BE2C (cell line): ENCODE data around the gene SLC25A41.

ENCODE experiments used
- DNase-seq: peaks from one replicate; pipeline ENCODE4 v3.0.0-alpha.2; 2020
- H3K27me3 ChIP-seq: fragments of 250-450 bp; sonication (Bioruptor Pico); 2 replicates; pipeline ENCODE4 v1.5.1; 2020; ENCODE audit warnings: mild to moderate bottlenecking
- H3K36me3 ChIP-seq: fragments of 250-450 bp; sonication (Bioruptor Pico); 2 replicates; pipeline ENCODE4 v1.5.1; 2020; ENCODE audit warnings: mild to moderate bottlenecking
- H3K4me1 ChIP-seq: fragments of 250-450 bp; sonication (Bioruptor Pico); 2 replicates; pipeline ENCODE4 v1.5.1; 2020
- H3K4me3 ChIP-seq: 2 replicates; pipeline ENCODE4 v1.5.1; 2011; ENCODE audit warnings: low read depth, low read length
- H3K9me3 ChIP-seq: fragments of 250-450 bp; sonication (Bioruptor Pico); 2 replicates; pipeline ENCODE4 v1.5.1; 2020
- TF ChIP-seq, protein P1 (sequence below): IDR thresholded peaks from 2 replicates; pipeline ENCODE4 v1.5.1; 2012; ENCODE audit warnings: mild to moderate bottlenecking, low read depth, low read length

The SLC25A41 gene

DNA sequence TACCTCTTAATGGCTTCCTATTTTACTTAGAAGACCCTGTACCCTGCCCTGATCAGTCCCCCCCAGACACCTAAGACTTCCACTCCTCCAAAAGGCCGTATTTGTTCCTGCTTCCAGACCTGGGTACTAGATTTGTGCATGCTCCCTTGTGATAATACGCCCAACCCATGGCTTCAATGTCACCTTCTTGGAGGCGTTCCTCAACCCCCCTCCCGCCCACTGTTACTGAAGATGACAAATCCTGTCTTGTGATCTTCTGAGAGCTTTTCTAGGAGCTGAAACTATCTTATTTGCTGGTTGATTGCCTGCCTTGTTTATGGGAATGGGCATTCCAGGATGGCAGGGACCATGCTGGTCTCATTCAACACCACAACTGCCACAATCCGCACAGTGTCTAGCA, 16.6 kb upstream of the SLC25A41 start:
- DNase-seq, result no peak
- peaks cover 17% of the 10 kb centered on the region for H3K36me3 ChIP-seq
- no peaks in the 10 kb centered on the region for H3K27me3 ChIP-seq
- TF ChIP-seq, protein P1, sequence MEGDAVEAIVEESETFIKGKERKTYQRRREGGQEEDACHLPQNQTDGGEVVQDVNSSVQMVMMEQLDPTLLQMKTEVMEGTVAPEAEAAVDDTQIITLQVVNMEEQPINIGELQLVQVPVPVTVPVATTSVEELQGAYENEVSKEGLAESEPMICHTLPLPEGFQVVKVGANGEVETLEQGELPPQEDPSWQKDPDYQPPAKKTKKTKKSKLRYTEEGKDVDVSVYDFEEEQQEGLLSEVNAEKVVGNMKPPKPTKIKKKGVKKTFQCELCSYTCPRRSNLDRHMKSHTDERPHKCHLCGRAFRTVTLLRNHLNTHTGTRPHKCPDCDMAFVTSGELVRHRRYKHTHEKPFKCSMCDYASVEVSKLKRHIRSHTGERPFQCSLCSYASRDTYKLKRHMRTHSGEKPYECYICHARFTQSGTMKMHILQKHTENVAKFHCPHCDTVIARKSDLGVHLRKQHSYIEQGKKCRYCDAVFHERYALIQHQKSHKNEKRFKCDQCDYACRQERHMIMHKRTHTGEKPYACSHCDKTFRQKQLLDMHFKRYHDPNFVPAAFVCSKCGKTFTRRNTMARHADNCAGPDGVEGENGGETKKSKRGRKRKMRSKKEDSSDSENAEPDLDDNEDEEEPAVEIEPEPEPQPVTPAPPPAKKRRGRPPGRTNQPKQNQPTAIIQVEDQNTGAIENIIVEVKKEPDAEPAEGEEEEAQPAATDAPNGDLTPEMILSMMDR, result no peak
- H3K4me3 ChIP-seq, result no peak overlapping the region
- peaks cover 11% of the 10 kb centered on the region for H3K9me3 ChIP-seq
- no peaks in the 10 kb centered on the region for H3K4me1 ChIP-seq

DNA sequence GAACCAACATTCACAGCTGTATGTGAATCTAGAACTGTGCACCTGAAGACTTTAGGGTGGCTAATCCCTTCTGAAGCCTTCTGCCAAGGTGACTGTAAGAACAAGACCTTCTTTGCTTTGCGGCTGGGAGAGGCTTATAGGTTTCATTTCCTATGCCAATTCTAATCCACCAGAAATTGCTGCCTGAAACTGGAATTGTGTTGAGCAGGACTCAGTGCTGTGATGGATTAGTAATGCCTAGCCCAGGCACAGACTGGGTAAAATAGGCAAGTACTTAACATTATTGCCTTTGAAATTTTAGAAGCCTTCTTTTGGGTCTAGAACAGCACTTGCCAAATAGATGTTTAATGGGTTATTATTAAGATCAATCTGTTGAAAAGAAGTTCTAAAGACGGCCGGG, 14.5 kb upstream of the SLC25A41 start:
- Histone ChIP-seq H3K4me3 (no peak overlapping the region), H3K27me3 (no peaks in the 10 kb centered on the region), H3K9me3 (no peaks in the 10 kb centered on the region; the same call in 1 of the 2 replicates), H3K4me1 (no peaks in the 10 kb centered on the region), H3K36me3 (no peaks in the 10 kb centered on the region)
- TF ChIP-seq, protein P1, result no peak
- DNase-seq, result no peak

DNA sequence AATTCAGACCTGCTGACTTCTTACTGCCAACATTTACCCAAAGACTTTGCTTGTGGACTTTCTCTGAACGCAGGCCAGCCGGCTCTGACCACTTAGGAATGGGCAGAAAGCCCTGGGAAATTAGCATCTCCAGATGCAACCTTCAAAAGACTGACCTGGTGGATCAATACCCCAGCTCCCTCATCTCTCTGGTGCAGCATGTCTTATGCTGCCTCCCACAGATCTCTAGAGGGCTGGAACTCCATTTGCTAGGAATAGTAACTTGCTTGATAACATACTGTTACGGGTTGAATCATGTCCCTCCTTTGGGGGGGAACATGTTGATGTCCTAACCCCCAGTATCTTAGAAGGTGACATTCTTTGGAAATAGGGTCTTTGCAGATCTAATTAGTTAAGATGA, 12.9 kb upstream of the SLC25A41 start:
- no peaks in the 10 kb centered on the region for H3K36me3 ChIP-seq

DNA sequence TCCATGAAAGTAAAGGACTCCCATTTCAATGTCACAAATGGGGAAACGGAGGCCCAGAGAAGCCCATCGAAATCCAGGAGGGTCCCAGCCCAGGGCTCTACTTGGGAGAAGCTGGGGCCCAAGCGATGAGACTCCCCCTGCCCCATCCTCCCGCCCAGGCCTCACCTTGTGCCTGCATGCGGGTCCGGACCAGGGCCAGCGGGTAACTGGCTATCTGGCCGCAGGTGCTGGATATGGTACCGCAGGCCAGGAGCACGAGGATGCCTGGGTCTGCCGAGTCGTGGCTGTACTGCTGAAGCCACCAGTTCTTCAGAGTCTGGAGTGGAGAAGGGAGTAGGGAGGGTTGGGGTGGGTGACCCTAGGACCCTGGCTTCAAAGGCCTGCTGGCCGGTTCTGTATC, 10.4 kb upstream of the SLC25A41 start:
- DNase-seq, result no peak
- TF ChIP-seq, protein P1, result no peak
- no peaks in the 10 kb centered on the region for H3K36me3 ChIP-seq
- no peaks in the 10 kb centered on the region for H3K4me1 ChIP-seq
- no peaks in the 10 kb centered on the region for H3K27me3 ChIP-seq
- H3K4me3 ChIP-seq, result no peak overlapping the region
- no peaks in the 10 kb centered on the region; the same call in 1 of the 2 replicates for H3K9me3 ChIP-seq

More for the DNA sequence above, 12.9 kb upstream of the SLC25A41 start:
- Histone ChIP-seq H3K27me3 (no peaks in the 10 kb centered on the region), H3K4me1 (no peaks in the 10 kb centered on the region), H3K4me3 (no peak overlapping the region), H3K9me3 (no peaks in the 10 kb centered on the region; the same call in 1 of the 2 replicates)
- DNase-seq, result no peak
- TF ChIP-seq, protein P1, result no peak

DNA sequence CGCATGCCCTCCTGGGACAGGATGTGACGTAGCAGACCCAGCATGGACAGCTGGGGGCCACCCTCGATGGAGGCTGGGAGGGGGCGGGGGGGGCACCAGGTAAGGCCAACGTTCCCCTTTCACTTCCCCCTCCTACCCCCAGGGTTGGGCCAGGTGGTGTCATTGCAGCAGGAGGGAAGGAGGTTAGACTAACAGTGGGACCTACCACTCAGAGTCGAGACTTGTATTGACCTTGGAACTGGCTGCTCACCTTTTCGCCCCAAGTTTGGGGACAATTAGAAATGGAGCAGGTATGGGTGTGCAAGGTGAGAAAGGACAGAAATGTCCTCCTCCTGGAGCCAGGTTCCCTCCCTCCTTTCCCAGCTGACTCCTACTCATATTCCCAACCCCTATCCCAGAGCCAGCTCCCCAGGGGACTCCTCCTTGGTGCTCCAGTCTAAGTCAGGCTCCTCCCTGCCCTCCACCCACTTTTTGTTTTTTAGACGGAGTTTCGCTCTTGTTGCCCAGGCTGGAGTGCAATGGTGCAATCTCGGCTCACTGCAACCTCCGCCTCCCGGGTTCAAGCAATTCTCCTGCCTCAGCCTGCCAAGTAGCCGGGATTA, 8.6 kb upstream of the SLC25A41 start:
- no peak for DNase-seq
- H3K4me3 ChIP-seq, result no peak overlapping the region
- TF ChIP-seq, protein P1, result no peak
- no peaks in the 10 kb centered on the region for H3K27me3 ChIP-seq
- no peaks in the 10 kb centered on the region; the same call in 1 of the 2 replicates for H3K9me3 ChIP-seq
- no peaks in the 10 kb centered on the region for H3K4me1 ChIP-seq
- no peaks in the 10 kb centered on the region for H3K36me3 ChIP-seq

DNA sequence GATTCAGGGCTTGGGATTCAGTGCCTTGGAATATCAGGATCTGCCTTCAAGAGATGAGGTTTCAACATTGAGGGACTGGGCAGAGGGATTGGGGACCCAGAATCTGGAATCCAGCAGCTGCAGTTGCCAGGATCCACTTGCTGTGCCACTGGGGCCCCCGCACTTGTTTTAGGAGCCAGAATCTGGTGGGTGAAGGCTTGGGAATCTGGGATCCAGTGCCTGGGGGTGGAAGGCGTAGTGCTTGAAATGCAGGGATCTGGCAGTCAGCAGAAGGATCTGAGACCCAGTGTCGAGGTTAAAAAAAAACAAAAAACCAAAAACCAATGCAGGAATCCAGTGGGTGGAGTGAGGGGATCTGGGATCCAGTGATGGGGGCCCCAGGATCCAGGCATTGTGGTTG, 7.3 kb upstream of the SLC25A41 start:
- Histone ChIP-seq H3K4me3 (no peak overlapping the region), H3K9me3 (no peaks in the 10 kb centered on the region)
- TF ChIP-seq, protein P1, result no peak

More for the DNA sequence above, 7.3 kb upstream of the SLC25A41 start:
- Histone ChIP-seq H3K36me3 (no peaks in the 10 kb centered on the region), H3K4me1 (no peaks in the 10 kb centered on the region), H3K27me3 (no peaks in the 10 kb centered on the region)
- no peak for DNase-seq
